SK-N-MC (cell line): ENCODE results near the gene ADARB2.

ENCODE experiments used
- EZH2 ChIP-seq: fragments of 200-600 bp; sonication (generic); IDR thresholded peaks from one replicate; pipeline ENCODE4 v1.6.1; 2017; ENCODE audit warnings: antibody characterized with exemption
- POLR2AphosphoS5 ChIP-seq: IDR thresholded peaks from 2 replicates; pipeline ENCODE4 v1.6.1; 2012; ENCODE audit warnings: mild to moderate bottlenecking, low read depth, low read length, borderline replicate concordance

GRCh38 chr10:1444826-1445225 lies 292.5 kb downstream of the ADARB2 start:
- TF ChIP-seq EZH2: no peak
- TF ChIP-seq POLR2AphosphoS5: no peak
